Peyer's patch (tissue), 4 donors: ENCODE measurements around the gene RBP3. TPM values are rescaled to one million over a fixed set of nuclear protein-coding genes. Genes with fewer than 3 reads are reported as not detected.

Experiments
- DNase-seq, 3 donors: peaks; one replicate each; pipeline ENCODE4 v3.0.0-alpha.2; 2017 to 2019
- H3K27ac ChIP-seq, 4 donors: fragments of 200-600 bp; sonication (generic); one replicate each; pipeline ENCODE4 v1.5.1; 2016 to 2019
- H3K27me3 ChIP-seq, 2 donors: fragments of 200-600 bp; sonication (generic); one replicate each; pipeline ENCODE4 v1.5.1; 2019
- H3K36me3 ChIP-seq, 3 donors: fragments of 200-600 bp; sonication (generic); one replicate each; pipeline ENCODE4 v1.5.1; 2016 to 2019
- H3K4me1 ChIP-seq, 4 donors: fragments of 200-600 bp; sonication (generic); one replicate each; pipeline ENCODE4 v1.5.1; 2016 to 2019
- H3K4me3 ChIP-seq, 4 donors: fragments of 200-600 bp; sonication (generic); 1 replicate in 3 of 4; 2 replicates in 1 of 4; pipeline ENCODE4 v1.5.1; 2016 to 2019; ENCODE audit warnings: mild to moderate bottlenecking in 1 of 4
- H3K9me3 ChIP-seq, 4 donors: fragments of 200-600 bp; sonication (generic); one replicate each; pipeline ENCODE4 v1.5.1; 2016 to 2019; ENCODE audit warnings: mild to moderate bottlenecking in 1 of 4
- POLR2A ChIP-seq, 2 donors: fragments of 450-650 bp; IDR thresholded peaks; one replicate each; pipeline ENCODE4 v1.5.1; 2017; ENCODE audit warnings: antibody characterized with exemption in 2 of 2, mild to moderate bottlenecking in 2 of 2, moderate library complexity in 2 of 2
- total RNA-seq, 4 donors: library from RNA; depleted of rRNA; stranded (reverse); fragments of >200 nt; gene quantifications; one replicate each; pipeline ENCODE4 v1.1.0, GENCODE V29; 2016
- TF ChIP-seq, protein P1 (sequence below), 6 experiments: fragments of 450-650 bp in 4 of 6; fragments of 200-600 bp in 2 of 6; sonication (generic) in 1 of 6; IDR thresholded peaks; one replicate each; pipeline ENCODE4 v1.5.1; 2017 to 2019; ENCODE audit warnings: antibody characterized with exemption in 6 of 6, mild to moderate bottlenecking in 3 of 6, moderate library complexity in 1 of 6

Gene RBP3
- total RNA-seq, 4 donors from 2014 or later, result not detected

DNA sequence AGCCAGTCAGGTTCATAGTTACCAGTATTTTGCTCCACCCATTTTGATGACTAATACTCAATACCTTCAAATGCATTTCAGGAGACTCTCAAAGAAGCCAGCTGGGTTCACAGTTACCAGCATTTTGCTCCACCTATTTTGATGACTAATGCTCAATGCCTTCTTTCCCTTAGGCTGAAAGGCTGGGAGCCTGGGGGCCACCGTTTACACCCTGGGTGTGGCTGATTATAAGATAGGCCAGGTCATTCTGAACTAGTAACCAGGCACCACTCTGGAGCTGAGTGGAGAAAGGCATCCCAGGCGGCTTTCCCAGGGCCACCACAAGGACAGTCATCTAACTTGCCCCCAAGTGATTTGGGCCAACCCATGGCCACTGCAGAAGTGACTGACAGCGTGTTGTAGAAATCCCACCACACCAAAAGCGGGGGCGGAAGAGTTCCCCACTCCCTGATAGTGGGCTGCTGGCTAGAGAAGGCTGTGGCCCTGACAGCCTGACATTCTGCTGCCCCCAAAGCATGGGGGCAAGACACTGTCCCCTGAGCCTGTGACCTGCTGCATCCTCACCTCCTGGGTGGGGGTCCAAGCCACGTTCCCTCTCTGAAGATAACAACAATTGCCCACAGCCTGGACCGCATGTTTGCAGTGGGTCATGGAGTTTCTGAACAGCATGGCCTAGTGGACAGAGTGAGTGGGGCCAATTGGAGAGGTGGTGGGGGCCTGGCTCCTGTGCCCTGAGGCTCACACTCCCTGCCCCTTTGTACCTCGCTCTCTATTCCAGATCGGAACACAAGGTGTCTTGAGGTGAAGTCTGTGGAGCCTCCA is 58.9 kb downstream of the RBP3 start:
- no peaks in the 10 kb centered on the region for H3K36me3 ChIP-seq
- DNase-seq, result peak in 2 of 3 donors; percentile 76 to 84
- H3K27me3 ChIP-seq, result no peaks in the 10 kb centered on the region
- H3K4me3 ChIP-seq, result no peak overlapping the region
- H3K9me3 ChIP-seq, result no peaks in the 10 kb centered on the region
- H3K27ac ChIP-seq, result peak overlapping the region in 1 of 4 donors; percentile 73
- TF ChIP-seq, protein P1, sequence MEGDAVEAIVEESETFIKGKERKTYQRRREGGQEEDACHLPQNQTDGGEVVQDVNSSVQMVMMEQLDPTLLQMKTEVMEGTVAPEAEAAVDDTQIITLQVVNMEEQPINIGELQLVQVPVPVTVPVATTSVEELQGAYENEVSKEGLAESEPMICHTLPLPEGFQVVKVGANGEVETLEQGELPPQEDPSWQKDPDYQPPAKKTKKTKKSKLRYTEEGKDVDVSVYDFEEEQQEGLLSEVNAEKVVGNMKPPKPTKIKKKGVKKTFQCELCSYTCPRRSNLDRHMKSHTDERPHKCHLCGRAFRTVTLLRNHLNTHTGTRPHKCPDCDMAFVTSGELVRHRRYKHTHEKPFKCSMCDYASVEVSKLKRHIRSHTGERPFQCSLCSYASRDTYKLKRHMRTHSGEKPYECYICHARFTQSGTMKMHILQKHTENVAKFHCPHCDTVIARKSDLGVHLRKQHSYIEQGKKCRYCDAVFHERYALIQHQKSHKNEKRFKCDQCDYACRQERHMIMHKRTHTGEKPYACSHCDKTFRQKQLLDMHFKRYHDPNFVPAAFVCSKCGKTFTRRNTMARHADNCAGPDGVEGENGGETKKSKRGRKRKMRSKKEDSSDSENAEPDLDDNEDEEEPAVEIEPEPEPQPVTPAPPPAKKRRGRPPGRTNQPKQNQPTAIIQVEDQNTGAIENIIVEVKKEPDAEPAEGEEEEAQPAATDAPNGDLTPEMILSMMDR (IDR thresholded peaks at IDR 0.05), result no peak
- TF ChIP-seq POLR2A (IDR thresholded peaks at IDR 0.05), result no peak
- H3K4me1 ChIP-seq, result peaks cover 0 to 13% (median 1%) of the 10 kb centered on the region in 4 donors

Other genes starting within 250 kb of the RBP3 start
- under 1 TPM in 1 of 4 donors, not detected in 3; 0.35 TPM for gene GDF10, start 48.2 kb upstream of the RBP3 start, total RNA-seq
- not detected for gene GDF2, start 25.9 kb upstream of the RBP3 start, total RNA-seq
- gene ZNF488, start 35.9 kb downstream of the RBP3 start, total RNA-seq, result 10 to 100 TPM in 3 of 4 donors, 1 to 10 TPM in 1; 4.1 to 23.5 (median 16.1) TPM
- gene ANXA8, start 135.8 kb downstream of the RBP3 start, total RNA-seq, result not detected
- gene FAM25G, start 143.3 kb downstream of the RBP3 start, total RNA-seq, result not detected
- gene AGAP9, start 175.3 kb downstream of the RBP3 start, total RNA-seq, result 10 to 100 TPM; 10.7 to 84.3 (median 49.6) TPM